HG03097 (cell line): ENCODE results near the gene MAS1.
"Not testable (repeated sequence)": the region's sequence is repeated elsewhere in the genome, so short reads cannot be mapped to it uniquely, and the experiment has no call there.

ENCODE experiments used
- ATAC-seq: cut with Tn5 transposase; IDR thresholded peaks from one replicate; pipeline ENCODE4 v1.9.1; 2021; ENCODE audit not compliant: unreplicated experiment, low FRiP score

Gene MAS1

GRCh38 chr6:159890792-159891191, at the start of gene MAS1:
Gene MAS1, plus strand, starts transcription at chr6:159890988. Its CDS starts 15,968 bp downstream, at chr6:159906956.
- ATAC-seq: no peak

GRCh38 chr6:159842035-159842434, 48.8 kb upstream of the MAS1 start:
- ATAC-seq: no peak

- ATAC-seq: no peak
Measured at GRCh38 chr6:159844737-159845645, 45.8 kb upstream of the MAS1 start.

GRCh38 chr6:159848552-159848951, 42.2 kb upstream of the MAS1 start:
- not testable (repeated sequence) for ATAC-seq

GRCh38 chr6:159849851-159850250, 40.9 kb upstream of the MAS1 start:
- ATAC-seq: not testable (repeated sequence)

- ATAC-seq: no peak
Measured at GRCh38 chr6:159852877-159853276, 37.9 kb upstream of the MAS1 start.

GRCh38 chr6:159853754-159854153, 37.0 kb upstream of the MAS1 start:
- no peak for ATAC-seq

GRCh38 chr6:159854959-159855358, 35.8 kb upstream of the MAS1 start:
- no peak for ATAC-seq

- no peak for ATAC-seq
Measured at GRCh38 chr6:159858259-159858658, 32.5 kb upstream of the MAS1 start.

- ATAC-seq: no peak
Measured at GRCh38 chr6:159860482-159860881, 30.3 kb upstream of the MAS1 start.

- no peak for ATAC-seq
Measured at GRCh38 chr6:159862103-159862502, 28.7 kb upstream of the MAS1 start.

GRCh38 chr6:159863341-159863740, 27.4 kb upstream of the MAS1 start:
- ATAC-seq: not testable (repeated sequence)

GRCh38 chr6:159865226-159865920, 25.4 kb upstream of the MAS1 start:
- ATAC-seq: no peak

- ATAC-seq: no peak
Measured at GRCh38 chr6:159866286-159867247, 24.2 kb upstream of the MAS1 start.

- no peak for ATAC-seq
Measured at GRCh38 chr6:159871241-159871640, 19.5 kb upstream of the MAS1 start.

GRCh38 chr6:159871906-159872305, 18.9 kb upstream of the MAS1 start:
- no peak for ATAC-seq

- ATAC-seq: no peak
Measured at GRCh38 chr6:159874435-159874834, 16.4 kb upstream of the MAS1 start.

GRCh38 chr6:159875194-159875593, 15.6 kb upstream of the MAS1 start:
- no peak for ATAC-seq

GRCh38 chr6:159876242-159876641, 14.5 kb upstream of the MAS1 start:
- no peak for ATAC-seq

GRCh38 chr6:159877256-159877808, 13.5 kb upstream of the MAS1 start:
- no peak for ATAC-seq
